ENCODE data around the gene GRIA3. TPM values are rescaled to one million over a fixed set of nuclear protein-coding genes. Genes with fewer than 3 reads are reported as not detected.

Gene GRIA3
- total RNA-seq, 1 experiment from 2014 or later, result not detected

GRCh38 chrX:123190096-123190495 lies 6.0 kb downstream of the GRIA3 start:
- no peak for DNase-seq (ENCODE audit: extremely low read depth, low read depth)

- DNase-seq (ENCODE audit: extremely low read depth, low read depth), result no peak
Observed at GRCh38 chrX:123193101-123193500, 9.0 kb downstream of the GRIA3 start.

- DNase-seq (ENCODE audit: extremely low read depth, low read depth), result no peak
Observed at GRCh38 chrX:123199338-123199737, 15.3 kb downstream of the GRIA3 start.

- DNase-seq (ENCODE audit: extremely low read depth, low read depth), result no peak
Observed at GRCh38 chrX:123201720-123202119, 17.6 kb downstream of the GRIA3 start.

- no peak for DNase-seq (ENCODE audit: extremely low read depth, low read depth)
Observed at GRCh38 chrX:123202523-123202922, 18.4 kb downstream of the GRIA3 start.

- DNase-seq (ENCODE audit: extremely low read depth, low read depth), result no peak
Observed at GRCh38 chrX:123203772-123204171, 19.7 kb downstream of the GRIA3 start.

GRCh38 chrX:123206176-123206575 lies 22.1 kb downstream of the GRIA3 start:
- DNase-seq (ENCODE audit: extremely low read depth, low read depth), result no peak

GRCh38 chrX:123210252-123210651 lies 26.2 kb downstream of the GRIA3 start:
- DNase-seq (ENCODE audit: extremely low read depth, low read depth), result no peak

- DNase-seq (ENCODE audit: extremely low read depth, low read depth), result no peak
Observed at GRCh38 chrX:123215397-123216089, 31.5 kb downstream of the GRIA3 start.

- DNase-seq (ENCODE audit: extremely low read depth, low read depth), result no peak
Observed at GRCh38 chrX:123217077-123217476, 33.0 kb downstream of the GRIA3 start.

- DNase-seq (ENCODE audit: extremely low read depth, low read depth), result no peak
Observed at GRCh38 chrX:123217728-123218127, 33.6 kb downstream of the GRIA3 start.

- no peak for DNase-seq (ENCODE audit: extremely low read depth, low read depth)
Observed at GRCh38 chrX:123219916-123220315, 35.8 kb downstream of the GRIA3 start.

GRCh38 chrX:123222920-123223319 lies 38.8 kb downstream of the GRIA3 start:
- DNase-seq (ENCODE audit: extremely low read depth, low read depth), result no peak

- DNase-seq (ENCODE audit: extremely low read depth, low read depth), result no peak
Observed at GRCh38 chrX:123223409-123223808, 39.3 kb downstream of the GRIA3 start.

- no peak for DNase-seq (ENCODE audit: extremely low read depth, low read depth)
Observed at GRCh38 chrX:123223859-123224258, 39.8 kb downstream of the GRIA3 start.

GRCh38 chrX:123230798-123231197 lies 46.7 kb downstream of the GRIA3 start:
- no peak for DNase-seq (ENCODE audit: extremely low read depth, low read depth)

- DNase-seq (ENCODE audit: extremely low read depth, low read depth), result no peak
Observed at GRCh38 chrX:123236859-123237258, 52.8 kb downstream of the GRIA3 start.

GRCh38 chrX:123237271-123237670 lies 53.2 kb downstream of the GRIA3 start:
- no peak for DNase-seq (ENCODE audit: extremely low read depth, low read depth)

GRCh38 chrX:123254457-123254856 lies 70.4 kb downstream of the GRIA3 start:
- no peak for DNase-seq (ENCODE audit: extremely low read depth, low read depth)

GRCh38 chrX:123256378-123256777 lies 72.3 kb downstream of the GRIA3 start:
- no peak for DNase-seq (ENCODE audit: extremely low read depth, low read depth)

GRCh38 chrX:123260920-123261418 lies 76.9 kb downstream of the GRIA3 start:
- DNase-seq (ENCODE audit: extremely low read depth, low read depth), result no peak

- no peak for DNase-seq (ENCODE audit: extremely low read depth, low read depth)
Observed at GRCh38 chrX:123263270-123263669, 79.2 kb downstream of the GRIA3 start.

GRCh38 chrX:123263747-123264146 lies 79.7 kb downstream of the GRIA3 start:
- DNase-seq (ENCODE audit: extremely low read depth, low read depth), result no peak
